ENCODE data around the gene CA5A.

- TF ChIP-seq REST (IDR thresholded peaks at IDR 0.05; ENCODE audit: insufficient replicate concordance, low read depth) (no peak), CTCF (IDR thresholded peaks at IDR 0.05; ENCODE audit: insufficient read depth, low read length) (no peak)
Observed at GRCh38 chr16:87974178-87974577, 37.8 kb upstream of the CA5A start.

Data from HL-60 (cell line).